Large intestine (tissue), 3 donors: Measurements from ENCODE around the gene MEG3. TPM values are rescaled to one million over a fixed set of nuclear protein-coding genes. Genes with fewer than 3 reads are reported as not detected.
A peak's percentile ranks its signal among the peaks of the same experiment; 100 is the strongest.

Experiments used
- DNase-seq, 2 donors: peaks; one replicate each; pipeline versions ENCODE4 v3.0.0 to v3.0.0-alpha.2; 2013
- H3K27ac ChIP-seq: one replicate; pipeline ENCODE4 v1.5.1; 2013; ENCODE audit warnings: low read length
- H3K27me3 ChIP-seq: 2 replicates; pipeline ENCODE4 v1.6.1; 2013; ENCODE audit warnings: low read length; ENCODE audit not compliant: control insufficient read depth, insufficient read depth
- H3K36me3 ChIP-seq: 2 replicates; pipeline ENCODE4 v1.6.1; 2013; ENCODE audit warnings: low read length; ENCODE audit not compliant: control insufficient read depth, insufficient read depth
- H3K4me1 ChIP-seq: one replicate; pipeline ENCODE4 v1.6.1; 2013; ENCODE audit warnings: low read length; ENCODE audit not compliant: control insufficient read depth, insufficient read depth
- H3K4me3 ChIP-seq: one replicate; pipeline ENCODE4 v1.5.1; 2013; ENCODE audit warnings: low read length
- H3K9me3 ChIP-seq: one replicate; pipeline ENCODE4 v1.6.1; 2013; ENCODE audit warnings: mild to moderate bottlenecking, low read depth, low read length, moderate library complexity; ENCODE audit not compliant: control insufficient read depth
- WGBS: methylation state at CpG from one replicate; pipeline ENCODE4 v1.1.5; 2013; ENCODE audit warnings: low lambda C conversion rate; ENCODE audit not compliant: insufficient coverage; 5-methylcytosine and 5-hydroxymethylcytosine counted together
- polyA plus RNA-seq: library from polyadenylated mRNA; unstranded; fragments of 120-200 nt; gene quantifications from one replicate; pipeline ENCODE4 v1.2.1, GENCODE V29; 2013

The MEG3 gene
- polyA plus RNA-seq, 1 donor, result 248 TPM

DNA sequence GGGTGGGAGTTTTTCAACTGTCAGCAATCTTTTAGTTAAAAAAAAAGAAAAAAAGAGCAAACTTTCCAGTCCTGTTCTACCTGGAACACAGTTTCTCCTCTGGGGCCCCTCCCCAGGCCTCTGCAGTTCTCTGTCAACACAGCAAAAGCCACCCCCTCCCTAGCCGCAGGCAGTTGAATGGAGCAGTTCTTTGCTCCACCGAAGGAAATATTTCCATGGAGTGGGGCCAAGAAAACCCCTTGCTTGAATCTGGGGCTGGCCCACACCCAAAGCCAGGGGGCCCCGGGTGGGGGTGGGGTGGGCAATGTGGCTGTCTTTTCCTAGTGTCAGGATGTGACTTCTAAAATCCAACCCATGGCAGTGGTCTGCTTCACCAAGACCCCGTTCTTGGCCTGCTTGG lies 5.0 kb upstream of the MEG3 start:
- peaks cover 8% of the 10 kb centered on the region for H3K4me1 ChIP-seq
- no peaks in the 10 kb centered on the region for H3K36me3 ChIP-seq
- DNase-seq, result no peak
- no CpG with 5 or more reads among the region's 4 CpGs for WGBS
- peaks cover 7% of the 10 kb centered on the region for H3K9me3 ChIP-seq
- H3K27me3 ChIP-seq, result peaks cover 16% of the 10 kb centered on the region
- no peak overlapping the region for H3K4me3 ChIP-seq
- no peak overlapping the region for H3K27ac ChIP-seq

GRCh38 chr14:100822013-100822412 lies 3.9 kb upstream of the MEG3 start:
- peaks cover 27% of the 10 kb centered on the region for H3K27me3 ChIP-seq
- no CpG with 5 or more reads among the region's 7 CpGs for WGBS
- H3K4me3 ChIP-seq, result no peak overlapping the region
- H3K27ac ChIP-seq, result no peak overlapping the region
- no peaks in the 10 kb centered on the region for H3K36me3 ChIP-seq
- no peak for DNase-seq
- H3K9me3 ChIP-seq, result peaks cover 13% of the 10 kb centered on the region
- H3K4me1 ChIP-seq, result peaks cover 3% of the 10 kb centered on the region

GRCh38 chr14:100822532-100823296 lies 3.2 kb upstream of the MEG3 start:
- H3K4me3 ChIP-seq, result no peak overlapping the region
- peaks cover 33% of the 10 kb centered on the region for H3K27me3 ChIP-seq
- peaks cover 20% of the 10 kb centered on the region for H3K9me3 ChIP-seq
- no peaks in the 10 kb centered on the region for H3K36me3 ChIP-seq
- WGBS, result 100% methylated on average over 1 of the region's 9 CpGs
- H3K27ac ChIP-seq, result no peak overlapping the region
- peaks cover 3% of the 10 kb centered on the region for H3K4me1 ChIP-seq
- no peak for DNase-seq

DNA sequence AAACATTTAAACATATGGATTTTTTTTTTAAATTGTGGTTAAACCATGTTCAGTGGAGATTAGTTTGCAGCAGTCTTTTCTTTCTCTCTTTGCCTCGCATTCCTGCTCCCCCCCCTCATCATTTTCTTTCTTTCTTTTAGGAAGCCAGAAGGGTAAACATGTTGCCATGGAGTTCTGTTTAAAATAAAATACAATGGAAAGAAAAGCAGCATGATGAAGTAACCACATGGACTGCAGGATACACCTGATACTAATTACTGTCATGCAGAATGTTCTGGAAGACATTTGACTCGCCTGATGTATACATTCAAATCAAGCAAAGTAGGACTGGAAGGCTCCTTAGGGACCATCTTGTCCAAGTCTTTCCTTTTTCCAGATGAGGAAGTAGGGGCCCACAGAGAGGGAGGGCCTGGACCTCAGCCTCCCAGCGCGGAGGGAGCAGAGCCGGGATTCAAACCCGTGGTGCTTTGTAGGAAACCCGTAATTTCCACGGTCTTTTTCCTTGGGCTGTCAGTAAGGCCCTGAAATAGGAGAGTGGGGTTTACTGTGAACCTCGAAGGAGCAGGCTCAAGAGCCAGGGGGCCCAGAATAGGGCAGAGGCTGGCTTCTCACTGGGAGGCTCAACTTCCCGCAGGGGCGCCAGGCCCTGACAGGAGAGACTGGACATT lies 2.4 kb upstream of the MEG3 start:
- DNase-seq, result no peak
- peaks cover 3% of the 10 kb centered on the region for H3K4me1 ChIP-seq
- peaks cover 28% of the 10 kb centered on the region for H3K9me3 ChIP-seq
- no peak overlapping the region for H3K4me3 ChIP-seq
- no CpG with 5 or more reads among the region's 11 CpGs for WGBS
- no peaks in the 10 kb centered on the region for H3K36me3 ChIP-seq
- peaks cover 33% of the 10 kb centered on the region for H3K27me3 ChIP-seq
- peak overlapping the region; percentile 21 for H3K27ac ChIP-seq

DNA sequence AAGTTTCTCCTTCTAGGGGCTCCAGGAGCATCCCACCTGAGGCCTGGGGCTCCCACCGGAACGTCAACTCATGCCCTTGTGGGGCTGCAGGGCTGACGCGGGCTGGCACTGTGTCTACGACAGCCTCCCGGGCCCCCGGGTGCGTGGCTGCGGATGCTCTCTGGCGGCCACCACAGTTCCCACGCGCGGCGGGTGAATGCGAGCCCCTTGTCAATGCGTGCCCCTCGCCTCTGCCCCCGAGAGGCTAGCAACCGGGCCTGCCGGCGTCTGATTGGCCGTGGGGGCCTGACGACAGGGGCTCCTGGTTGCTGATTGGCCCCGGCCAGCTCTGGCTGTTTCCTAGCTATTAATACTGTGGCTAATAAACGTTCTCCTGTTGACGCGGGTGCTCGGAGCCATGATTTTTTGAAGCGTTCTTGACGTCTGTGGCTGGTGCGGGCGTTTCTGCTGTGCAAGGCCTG lies 1.8 kb upstream of the MEG3 start:
- Histone ChIP-seq H3K36me3 (no peaks in the 10 kb centered on the region), H3K9me3 (peaks cover 28% of the 10 kb centered on the region), H3K4me3 (no peak overlapping the region), H3K27me3 (peaks cover 33% of the 10 kb centered on the region), H3K4me1 (peaks cover 3% of the 10 kb centered on the region), H3K27ac (no peak overlapping the region)
- DNase-seq, result peak; percentile 31 to 41
- WGBS, result 34% methylated on average over 6 of the region's 32 CpGs

GRCh38 chr14:100824901-100825712 lies 811 bp upstream of the MEG3 start:
- Histone ChIP-seq H3K9me3 (peaks cover 28% of the 10 kb centered on the region), H3K36me3 (no peaks in the 10 kb centered on the region), H3K4me3 (peak overlapping the region; percentile 45), H3K27me3 (peaks cover 33% of the 10 kb centered on the region), H3K4me1 (peaks cover 3% of the 10 kb centered on the region), H3K27ac (no peak overlapping the region)
- no peak for DNase-seq
- no CpG with 5 or more reads among the region's 36 CpGs for WGBS

GRCh38 chr14:100826391-100827100 lies 628 bp downstream of the MEG3 start:
- no CpG with 5 or more reads among the region's 27 CpGs for WGBS
- H3K27me3 ChIP-seq, result peaks cover 37% of the 10 kb centered on the region
- peaks cover 5% of the 10 kb centered on the region for H3K36me3 ChIP-seq
- peaks cover 28% of the 10 kb centered on the region for H3K9me3 ChIP-seq
- H3K4me3 ChIP-seq, result peak overlapping the region; percentile 50
- peak overlapping the region; percentile 24 for H3K27ac ChIP-seq
- DNase-seq, result no peak
- peaks cover 3% of the 10 kb centered on the region for H3K4me1 ChIP-seq

DNA sequence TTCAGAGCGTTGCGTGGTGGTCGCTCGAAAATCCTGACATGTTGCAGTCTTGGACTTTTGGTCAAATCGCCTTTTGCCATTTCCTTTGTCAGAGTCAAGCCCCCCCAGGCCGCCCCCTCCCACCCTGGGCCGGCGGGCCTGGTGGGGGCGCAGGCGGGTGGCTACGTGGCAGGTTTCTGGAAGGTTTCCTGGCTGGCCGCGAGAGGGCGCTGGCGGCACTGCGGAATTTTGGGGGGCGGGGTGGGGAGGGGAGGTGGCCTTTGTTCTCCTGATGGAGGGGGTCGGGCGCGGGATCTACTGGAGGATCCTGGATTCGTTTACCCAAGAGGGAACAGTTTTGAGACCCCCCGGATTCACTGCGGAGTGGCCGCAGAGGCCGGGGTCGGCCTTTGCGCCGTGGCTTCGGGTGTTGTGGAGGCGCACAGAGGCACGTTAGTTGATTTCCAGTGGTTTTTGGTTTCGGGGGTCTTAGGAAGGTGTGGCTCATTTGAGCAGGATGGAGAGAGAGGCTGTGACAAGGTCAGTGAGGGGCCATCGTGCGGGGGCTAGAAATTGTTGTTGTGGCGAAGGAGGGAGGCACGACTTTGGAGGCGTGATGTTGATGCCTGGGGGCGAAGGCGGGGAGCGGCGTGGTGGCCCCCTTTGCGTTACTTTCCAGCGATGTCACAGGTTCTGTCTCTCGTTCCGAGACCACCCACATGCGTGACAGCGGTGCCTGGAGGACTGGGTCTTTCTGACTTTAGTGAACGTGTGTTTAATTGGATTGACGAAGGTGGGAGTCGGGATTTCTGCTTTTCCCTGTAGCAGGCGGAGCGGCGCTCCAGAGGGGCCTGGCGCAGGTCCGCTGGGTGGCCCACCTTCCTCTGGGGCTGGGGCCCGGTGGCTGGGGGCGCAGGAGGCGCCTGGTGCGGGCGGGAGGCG lies 1.4 kb downstream of the MEG3 start:
- Histone ChIP-seq H3K27ac (no peak overlapping the region), H3K36me3 (peaks cover 5% of the 10 kb centered on the region), H3K27me3 (peaks cover 40% of the 10 kb centered on the region), H3K4me3 (peak overlapping the region; percentile 50), H3K4me1 (peaks cover 3% of the 10 kb centered on the region), H3K9me3 (peaks cover 28% of the 10 kb centered on the region)
- WGBS, result 45% methylated on average over 4 of the region's 61 CpGs
- no peak for DNase-seq

GRCh38 chr14:100828031-100828769 lies 2.3 kb downstream of the MEG3 start:
- H3K4me3 ChIP-seq, result no peak overlapping the region
- WGBS, result no CpG with 5 or more reads among the region's 26 CpGs
- DNase-seq, result no peak

More at GRCh38 chr14:100828031-100828769, 2.3 kb downstream of the MEG3 start:
- no peak overlapping the region for H3K27ac ChIP-seq
- peaks cover 5% of the 10 kb centered on the region for H3K36me3 ChIP-seq
- peaks cover 28% of the 10 kb centered on the region for H3K9me3 ChIP-seq
- peaks cover 3% of the 10 kb centered on the region for H3K4me1 ChIP-seq
- peaks cover 46% of the 10 kb centered on the region for H3K27me3 ChIP-seq
